Mesenchymal stem cell (in vitro differentiated cells and primary cell): Measurements from ENCODE around the gene EXOC3L2.

Experiments used
- DNase-seq: peaks from one replicate; pipeline ENCODE4 v3.0.0-alpha.2; 2013
- H2AFZ ChIP-seq: one replicate; pipeline ENCODE4 v1.6.1; 2013; ENCODE audit warnings: low read depth, mild to moderate bottlenecking, control low read depth, inconsistent platforms, low read length, moderate library complexity
- H2AK5ac ChIP-seq: 2 replicates; pipeline ENCODE4 v1.6.1; 2013; ENCODE audit warnings: low read length, moderate library complexity, mild to moderate bottlenecking, inconsistent platforms; ENCODE audit not compliant: severe bottlenecking
- H2BK120ac ChIP-seq: one replicate; pipeline ENCODE4 v1.6.1; 2013; ENCODE audit warnings: low read depth, mild to moderate bottlenecking, inconsistent platforms, low read length, moderate library complexity
- H2BK12ac ChIP-seq, 2 experiments: one replicate each; pipeline ENCODE4 v1.6.1; 2013; ENCODE audit warnings: inconsistent platforms in 2 of 2, low read length in 2 of 2, mild to moderate bottlenecking in 2 of 2, moderate library complexity in 2 of 2, control low read depth in 1 of 2
- H2BK15ac ChIP-seq: one replicate; pipeline ENCODE4 v1.6.1; 2013; ENCODE audit warnings: mild to moderate bottlenecking, low read depth, inconsistent platforms; ENCODE audit not compliant: poor library complexity, severe bottlenecking
- H2BK5ac ChIP-seq: 2 replicates; pipeline ENCODE4 v1.6.1; 2013; ENCODE audit warnings: low read depth, mild to moderate bottlenecking, low read length, control low read depth, inconsistent platforms; ENCODE audit not compliant: poor library complexity, severe bottlenecking
- H3K14ac ChIP-seq, 2 experiments: one replicate each; pipeline ENCODE4 v1.6.1; 2013; ENCODE audit warnings: inconsistent platforms in 2 of 2, low read length in 2 of 2, control low read depth in 1 of 2, mild to moderate bottlenecking in 1 of 2, moderate library complexity in 1 of 2
- H3K18ac ChIP-seq, 2 experiments: one replicate each; pipeline ENCODE4 v1.6.1; 2013; ENCODE audit warnings: inconsistent platforms in 2 of 2, low read length in 2 of 2, control low read depth in 1 of 2, low read depth in 1 of 2, mild to moderate bottlenecking in 1 of 2
- H3K23ac ChIP-seq, 2 experiments: one replicate each; pipeline ENCODE4 v1.6.1; 2013; ENCODE audit warnings: inconsistent platforms in 2 of 2, low read length in 2 of 2, mild to moderate bottlenecking in 2 of 2, moderate library complexity in 2 of 2, control low read depth in 1 of 2
- H3K27ac ChIP-seq: 2 replicates; pipeline ENCODE4 v1.5.1; 2013; ENCODE audit warnings: mild to moderate bottlenecking, moderate library complexity, low read length, control low read depth, inconsistent platforms; ENCODE audit not compliant: poor library complexity, severe bottlenecking
- H3K27me3 ChIP-seq, 2 experiments: 2 replicates each; pipeline versions ENCODE4 v1.6.1 to v1.7.0; 2013; ENCODE audit warnings: low read length in 2 of 2, mild to moderate bottlenecking in 2 of 2, moderate library complexity in 2 of 2, control low read depth in 1 of 2, inconsistent platforms in 1 of 2; ENCODE audit not compliant: control insufficient read depth in 1 of 2, insufficient read depth in 1 of 2
- H3K36me3 ChIP-seq, 2 experiments: 2 replicates each; pipeline versions ENCODE4 v1.6.1 to v1.7.0; 2013; ENCODE audit warnings: low read length in 2 of 2, control low read depth in 1 of 2, inconsistent platforms in 1 of 2, low read depth in 1 of 2, mild to moderate bottlenecking in 1 of 2; ENCODE audit not compliant: insufficient read depth in 2 of 2, control insufficient read depth in 1 of 2
- H3K4ac ChIP-seq, 2 experiments: one replicate each; pipeline ENCODE4 v1.6.1; 2013; ENCODE audit warnings: inconsistent platforms in 2 of 2, low read length in 2 of 2, mild to moderate bottlenecking in 2 of 2, moderate library complexity in 2 of 2, control low read depth in 1 of 2, low read depth in 1 of 2
- H3K4me1 ChIP-seq: 2 replicates; pipeline ENCODE4 v1.6.1; 2013; ENCODE audit warnings: low read depth, low read length, control low read depth; ENCODE audit not compliant: control insufficient read depth, insufficient read depth
- H3K4me2 ChIP-seq: 2 replicates; pipeline ENCODE4 v1.6.1; 2013; ENCODE audit warnings: low read length, mild to moderate bottlenecking, inconsistent platforms; ENCODE audit not compliant: poor library complexity, severe bottlenecking
- H3K4me3 ChIP-seq, 2 experiments: 2 replicates each; pipeline versions ENCODE4 v1.5.1 to v1.7.0; 2013; ENCODE audit warnings: low read length in 2 of 2, mild to moderate bottlenecking in 2 of 2, control low read depth in 1 of 2, low read depth in 1 of 2; ENCODE audit not compliant: insufficient read depth in 1 of 2
- H3K79me1 ChIP-seq: replicated peaks from 2 replicates; pipeline ENCODE4 v1.6.1; 2013; ENCODE audit warnings: mild to moderate bottlenecking, control low read depth, low read length, inconsistent platforms; ENCODE audit not compliant: poor library complexity, severe bottlenecking
- H3K9ac ChIP-seq: 2 replicates; pipeline ENCODE4 v1.7.0; 2013; ENCODE audit warnings: mild to moderate bottlenecking, low read length, moderate library complexity
- H3K9me3 ChIP-seq: 2 replicates; pipeline ENCODE4 v1.7.0; 2013; ENCODE audit warnings: mild to moderate bottlenecking, low read length; ENCODE audit not compliant: control insufficient read depth
- H4K8ac ChIP-seq: one replicate; pipeline ENCODE4 v1.6.1; 2013; ENCODE audit warnings: inconsistent platforms, mild to moderate bottlenecking, low read length, moderate library complexity
- H4K91ac ChIP-seq: one replicate; pipeline ENCODE4 v1.6.1; 2013; ENCODE audit warnings: mild to moderate bottlenecking, low read length, inconsistent platforms
- WGBS: methylation state at CpG from one replicate; pipeline ENCODE4 v1.1.7; 2013; ENCODE audit warnings: mixed read lengths; 5-methylcytosine and 5-hydroxymethylcytosine counted together

EXOC3L2 gene

DNA sequence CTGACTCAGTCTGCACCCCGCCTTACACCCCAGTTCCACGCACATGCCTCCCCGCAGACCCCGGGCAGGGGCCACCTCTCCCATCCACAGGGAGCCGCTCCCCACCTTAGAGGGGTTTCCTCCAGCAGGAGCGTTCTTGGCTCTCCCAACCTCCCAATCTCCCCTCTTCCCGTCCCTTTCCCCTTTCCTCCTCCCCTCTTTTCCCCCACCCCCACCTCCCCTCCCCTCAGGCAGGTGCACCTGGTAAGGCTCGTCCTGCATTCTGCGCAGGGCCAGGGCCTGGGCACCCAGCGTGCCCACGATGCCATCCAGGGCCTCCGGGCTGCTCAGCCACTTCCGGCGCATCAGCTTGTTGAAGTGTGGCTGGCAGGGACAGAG, 27.3 kb downstream of the EXOC3L2 start:
- H3K27me3 ChIP-seq, result peaks cover 56 to 85% of the 10 kb centered on the region in 2 experiments
- H2AFZ ChIP-seq, result no peak overlapping the region
- H2BK5ac ChIP-seq, result no peak overlapping the region
- H2BK15ac ChIP-seq, result no peak overlapping the region
- H3K18ac ChIP-seq, result no peak overlapping the region
- no peak overlapping the region for H3K4ac ChIP-seq
- no peak overlapping the region for H2BK12ac ChIP-seq
- peak overlapping the region in 1 of 2 experiments; percentile 14 for H3K14ac ChIP-seq
- no peak overlapping the region for H3K27ac ChIP-seq
- no peak overlapping the region for H3K4me3 ChIP-seq
- peaks cover 0 to 4% of the 10 kb centered on the region in 2 experiments for H3K36me3 ChIP-seq
- no peaks in the 10 kb centered on the region for H3K79me1 ChIP-seq
- 63% methylated on average over 14 of the region's 14 CpGs for WGBS
- H3K4me2 ChIP-seq, result no peak overlapping the region
- H2AK5ac ChIP-seq, result no peak overlapping the region
- no peak overlapping the region for H3K23ac ChIP-seq
- peaks cover 14% of the 10 kb centered on the region for H3K4me1 ChIP-seq
- no peak overlapping the region for H4K91ac ChIP-seq
- no peak overlapping the region for H4K8ac ChIP-seq
- DNase-seq, result no peak
- H2BK120ac ChIP-seq, result no peak overlapping the region
- no peak overlapping the region for H3K9ac ChIP-seq
- H3K9me3 ChIP-seq, result no peaks in the 10 kb centered on the region

GRCh38 chr19:45217193-45217956, 27.8 kb downstream of the EXOC3L2 start:
- Histone ChIP-seq H3K36me3 (peaks cover 0 to 4% of the 10 kb centered on the region in 2 experiments), H3K27ac (no peak overlapping the region), H2AK5ac (no peak overlapping the region), H3K9me3 (no peaks in the 10 kb centered on the region), H2BK15ac (no peak overlapping the region), H3K9ac (peak overlapping the region; percentile 27), H3K18ac (peak overlapping the region in 1 of 2 experiments; percentile 35), H2BK12ac (no peak overlapping the region), H3K23ac (no peak overlapping the region), H3K4ac (no peak overlapping the region), H4K8ac (no peak overlapping the region), H3K4me2 (no peak overlapping the region), H4K91ac (no peak overlapping the region), H3K14ac (peak overlapping the region in 1 of 2 experiments; percentile 14), H2AFZ (no peak overlapping the region), H3K4me3 (peak overlapping the region in 1 of 2 experiments; percentile 58), H3K79me1 (no peaks in the 10 kb centered on the region), H3K27me3 (peaks cover 52 to 79% of the 10 kb centered on the region in 2 experiments), H2BK5ac (no peak overlapping the region), H3K4me1 (peaks cover 14% of the 10 kb centered on the region), H2BK120ac (no peak overlapping the region)
- WGBS, result 46% methylated on average over 46 of the region's 46 CpGs
- DNase-seq, result no peak

- peaks cover 56 to 80% of the 10 kb centered on the region in 2 experiments for H3K27me3 ChIP-seq
- no peak overlapping the region for H2BK5ac ChIP-seq
- H3K79me1 ChIP-seq, result no peaks in the 10 kb centered on the region
- no peak overlapping the region for H3K14ac ChIP-seq
- no peak overlapping the region for H4K8ac ChIP-seq
- no peak overlapping the region for H3K18ac ChIP-seq
- no peak overlapping the region for H3K4me3 ChIP-seq
- no peak overlapping the region for H2BK15ac ChIP-seq
- H3K9ac ChIP-seq, result no peak overlapping the region
- no peaks in the 10 kb centered on the region for H3K9me3 ChIP-seq
- no peak overlapping the region for H2AFZ ChIP-seq
- WGBS, result 70% methylated on average over 6 of the region's 6 CpGs
- no peak overlapping the region for H2BK120ac ChIP-seq
- no peak for DNase-seq
- no peak overlapping the region for H2BK12ac ChIP-seq
- peaks cover 0 to 4% of the 10 kb centered on the region in 2 experiments for H3K36me3 ChIP-seq
- no peak overlapping the region for H3K4ac ChIP-seq
- H3K4me1 ChIP-seq, result peaks cover 19% of the 10 kb centered on the region
- no peak overlapping the region for H4K91ac ChIP-seq
- no peak overlapping the region for H3K4me2 ChIP-seq
- H3K27ac ChIP-seq, result no peak overlapping the region
- H3K23ac ChIP-seq, result no peak overlapping the region
- H2AK5ac ChIP-seq, result no peak overlapping the region
Measured at GRCh38 chr19:45216667-45217066, 28.5 kb downstream of the EXOC3L2 start.

DNA sequence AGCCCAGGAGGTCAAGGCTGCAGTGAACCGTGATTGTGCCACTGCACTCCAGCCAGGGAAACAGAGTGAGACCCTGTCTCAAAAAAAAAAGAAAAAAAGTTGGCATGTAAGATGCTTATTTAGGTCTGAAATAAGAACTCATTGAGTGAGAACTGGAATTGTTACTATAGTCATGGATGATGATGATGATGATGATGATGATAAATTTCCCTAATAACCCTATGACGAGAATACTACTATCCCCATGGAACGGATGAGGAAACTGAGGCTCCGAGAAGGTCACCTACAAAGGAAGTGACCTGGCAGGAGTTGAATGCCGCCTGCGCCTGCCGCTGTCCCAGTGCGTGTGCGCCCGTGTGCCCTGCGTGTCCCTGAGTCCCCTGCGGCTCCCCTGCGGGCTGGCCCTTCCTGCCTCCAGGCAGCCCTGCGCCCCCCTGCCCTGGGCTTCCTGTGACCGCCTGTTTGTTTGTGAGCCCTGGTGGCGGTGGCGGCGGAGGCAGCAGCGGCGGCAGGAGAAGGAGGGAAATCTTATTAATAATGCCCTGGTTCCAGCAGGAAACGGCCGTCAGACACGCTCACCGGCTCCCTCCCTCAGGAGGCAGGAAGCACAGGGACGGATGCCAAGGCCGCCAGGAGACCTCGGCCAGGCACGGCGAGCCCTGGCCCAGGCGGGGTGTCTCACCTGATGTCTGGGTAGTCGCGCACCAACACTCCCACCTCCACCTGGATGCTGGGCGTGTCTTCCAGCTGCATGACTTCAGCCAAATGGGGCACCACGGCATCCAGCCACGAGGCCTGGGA, 29.6 kb downstream of the EXOC3L2 start:
- H3K4me1 ChIP-seq, result peaks cover 21% of the 10 kb centered on the region
- peaks cover 52 to 75% of the 10 kb centered on the region in 2 experiments for H3K27me3 ChIP-seq
- H3K27ac ChIP-seq, result no peak overlapping the region
- no peak overlapping the region for H3K4ac ChIP-seq
- H2BK12ac ChIP-seq, result no peak overlapping the region
- H4K8ac ChIP-seq, result peak overlapping the region; percentile 80
- no peak overlapping the region for H3K18ac ChIP-seq
- no peak overlapping the region for H3K23ac ChIP-seq
- H2BK15ac ChIP-seq, result no peak overlapping the region
- H3K4me2 ChIP-seq, result peak overlapping the region; percentile 12
- no peak overlapping the region for H2BK5ac ChIP-seq
- no peak overlapping the region for H2BK120ac ChIP-seq
- no peak overlapping the region for H3K4me3 ChIP-seq
- no peak overlapping the region for H3K9ac ChIP-seq
- no peaks in the 10 kb centered on the region for H3K79me1 ChIP-seq
- DNase-seq, result no peak
- no peak overlapping the region for H2AFZ ChIP-seq
- no peaks in the 10 kb centered on the region for H3K9me3 ChIP-seq
- no peak overlapping the region for H3K14ac ChIP-seq
- WGBS, result 58% methylated on average over 35 of the region's 35 CpGs
- H3K36me3 ChIP-seq, result peaks cover 0 to 4% of the 10 kb centered on the region in 2 experiments
- peak overlapping the region; percentile 78 for H4K91ac ChIP-seq
- no peak overlapping the region for H2AK5ac ChIP-seq
